OCI-LY3 (cell line): Measurements from ENCODE around the gene BCAR1.

Source experiments
- CTCF ChIP-seq: fragments of 200-600, 300-600 bp; sonication (generic); IDR thresholded peaks from 2 replicates; pipeline ENCODE4 v1.5.1; 2014; ENCODE audit warnings: antibody characterized with exemption, low read length, low read depth
- EZH2phosphoT487 ChIP-seq: fragments of 200-600 bp; shearing (Covaris generic); IDR thresholded peaks from 2 replicates; pipeline ENCODE4 v1.6.1; 2018; ENCODE audit warnings: antibody characterized with exemption, mixed run types, low read depth

- TF ChIP-seq CTCF (no peak), EZH2phosphoT487 (no peak)
Measured at GRCh38 chr16:75258807-75259141, 7.3 kb upstream of the BCAR1 start.
